Adrenal gland (tissue), 12 donors: Measurements from ENCODE around the gene PTGS1. TPM values are rescaled to one million over a fixed set of nuclear protein-coding genes. Genes with fewer than 3 reads are reported as not detected.

ENCODE experiments used
- DNase-seq, 7 donors: peaks; one replicate each; pipeline ENCODE4 v3.0.0-alpha.2; 2019 to 2020
- H3K27ac ChIP-seq, 5 donors: fragments of 200-600 bp; sonication (generic) in 4 of 5; 1 replicate in 3 of 5; 2 replicates in 2 of 5; pipeline versions ENCODE4 v1.5.1 to v1.8.0; 2016 to 2020; ENCODE audit warnings: mild to moderate bottlenecking in 1 of 5
- H3K27me3 ChIP-seq: fragments of 200-600 bp; 2 replicates; pipeline ENCODE4 v1.8.0; 2021
- H3K36me3 ChIP-seq, 2 donors: fragments of 200-600 bp; replicated peaks in 1 of 2; 1 replicate in 1 of 2; 2 replicates in 1 of 2; pipeline versions ENCODE4 v1.5.1 to v1.8.0; 2018 to 2022
- H3K4me1 ChIP-seq, 2 donors: fragments of 200-600 bp; replicated peaks in 1 of 2; 1 replicate in 1 of 2; 2 replicates in 1 of 2; pipeline versions ENCODE4 v1.5.1 to v1.8.0; 2018 to 2021
- H3K4me3 ChIP-seq, 4 donors: fragments of 200-600 bp; sonication (generic) in 3 of 4; one replicate each; pipeline ENCODE4 v1.5.1; 2016 to 2018
- H3K9me3 ChIP-seq, 3 donors: fragments of 200-600 bp; sonication (generic) in 1 of 3; replicated peaks in 1 of 3; 1 replicate in 2 of 3; 2 replicates in 1 of 3; pipeline versions ENCODE4 v1.5.1 to v1.8.0; 2016 to 2021
- CTCF ChIP-seq, 6 experiments: fragments of 450-650 bp in 4 of 6; fragments of 200-600 bp in 2 of 6; sonication (generic) in 1 of 6; IDR thresholded peaks; 1 replicate in 5 of 6; 2 replicates in 1 of 6; pipeline versions ENCODE4 v1.5.1 to v1.8.0; 2016 to 2021; ENCODE audit warnings: antibody characterized with exemption in 6 of 6, mild to moderate bottlenecking in 2 of 6, moderate library complexity in 1 of 6
- POLR2A ChIP-seq, 2 donors: fragments of 450-650 bp; IDR thresholded peaks; one replicate each; pipeline ENCODE4 v1.6.1; 2017; ENCODE audit warnings: antibody characterized with exemption in 2 of 2, mild to moderate bottlenecking in 2 of 2, moderate library complexity in 1 of 2
- WGBS, 4 donors: extraction: QIAGEN DNeasy Blood & Tissue Kit in 2 of 4; methylation state at CpG; one replicate each; pipeline versions ENCODE4 v1.1.5 to v1.1.7; 2013 to 2017; 5-methylcytosine and 5-hydroxymethylcytosine counted together
- intact Hi-C, 2 donors: fragments of 100-400 bp; cut with DNase I; formaldehyde crosslinking; loops; one replicate each; pipeline versions ENCODE4 v1.14.1 to v1.15.0; 2022 to 2023
- polyA plus RNA-seq, 3 donors: library from polyadenylated mRNA; stranded (reverse); fragments of 200-250 nt in 2 of 3; fragments of 350-450 nt in 1 of 3; fragmentation: Illumina TruSeq in 1 of 3; extraction: RNeasy Lipid Tissue Mini Kit (QIAGEN cat#74804) in 1 of 3; gene quantifications; one replicate each; pipeline ENCODE4 v1.2.3, GENCODE V29; 2013 to 2014
- total RNA-seq, 9 donors: library from RNA; depleted of rRNA in 4 of 9; stranded (reverse); fragments of >200 nt in 4 of 9; fragments of 120-200 nt in 1 of 9; fragmentation: NEBNext Ultra II Directional in 1 of 9; extraction: Animal tissue kit (Norgen Biotek cat#: 25700) in 1 of 9; gene quantifications; one replicate each; pipeline versions ENCODE4 v1.1.0 to v1.2.4, GENCODE V29; 2013 to 2023
- donor health status: healthy with polysubstance abuse.
- donor health status: Bipolar disorder and iron deficiency.
- donor health status: DM: yes; HTN: yes; CAD: no.
- donor health status: DM: no; HTN: no; CAD: no.
- donor health status: DM: no; HTN: no; CAD: no.
- donor health status: DM: yes; HTN: yes; CAD: no.

The PTGS1 gene
- total and polyA plus RNA-seq, 12 donors = 0.78 to 6.6 (median 5.1) TPM

- no peak for TF ChIP-seq CTCF (IDR thresholded peaks at IDR 0.05)
- no peak for TF ChIP-seq POLR2A (IDR thresholded peaks at IDR 0.05)
- Histone ChIP-seq H3K27ac (peak overlapping the region in 1 of 5 donors; percentile 36), H3K9me3 (no peaks in the 10 kb centered on the region), H3K4me1 (peaks cover 8 to 12% of the 10 kb centered on the region in 2 donors), H3K36me3 (no peaks in the 10 kb centered on the region), H3K4me3 (peak overlapping the region in 2 of 4 donors; percentile 42 to 70), H3K27me3 (no peaks in the 10 kb centered on the region)
- WGBS, 4 donors = 43 to 47% (median 46%) methylated on average over 15 to 16 of the region's 16 CpGs
- no peak for DNase-seq
- intact Hi-C loops = no loop called here
These were observed 23.2 kb upstream of the PTGS1 start for GRCh38 chr9:122347348-122348287.

GRCh38 chr9:122348288-122348777 is 22.5 kb upstream of the PTGS1 start:
- Histone ChIP-seq H3K4me1 (peaks cover 8 to 12% of the 10 kb centered on the region in 2 donors), H3K4me3 (no peak overlapping the region), H3K27me3 (no peaks in the 10 kb centered on the region), H3K36me3 (no peaks in the 10 kb centered on the region), H3K27ac (peak overlapping the region in 1 of 5 donors; percentile 8), H3K9me3 (no peaks in the 10 kb centered on the region)
- TF ChIP-seq POLR2A (IDR thresholded peaks at IDR 0.05) (no peak), CTCF (IDR thresholded peaks at IDR 0.05) (no peak)
- DNase-seq = peak in 1 of 7 donors; percentile 6
- WGBS, 4 donors = 50 to 67% (median 61%) methylated on average over 10 to 12 of the region's 12 CpGs
- intact Hi-C loops = no loop called here

- TF ChIP-seq CTCF (IDR thresholded peaks at IDR 0.05) (no peak), POLR2A (IDR thresholded peaks at IDR 0.05) (no peak)
- no peak overlapping the region for H3K27ac ChIP-seq
- H3K36me3 ChIP-seq = no peaks in the 10 kb centered on the region
- no peaks in the 10 kb centered on the region for H3K27me3 ChIP-seq
- DNase-seq = no peak
- WGBS, 4 donors = 64 to 73% (median 69%) methylated on average over 2 of the region's 2 CpGs
- intact Hi-C loops = no loop called here
- H3K4me3 ChIP-seq = no peak overlapping the region
- H3K9me3 ChIP-seq = no peaks in the 10 kb centered on the region
- peaks cover 8 to 12% of the 10 kb centered on the region in 2 donors for H3K4me1 ChIP-seq
These were observed 22.0 kb upstream of the PTGS1 start for GRCh38 chr9:122348791-122349190.

- H3K4me3 ChIP-seq = no peak overlapping the region
- no peaks in the 10 kb centered on the region for H3K27me3 ChIP-seq
- no peak overlapping the region for H3K27ac ChIP-seq
- peaks cover 8 to 12% of the 10 kb centered on the region in 2 donors for H3K4me1 ChIP-seq
- WGBS, 4 donors = 76 to 83% (median 78%) methylated on average over 4 of the region's 4 CpGs
- H3K9me3 ChIP-seq = no peaks in the 10 kb centered on the region
- no peak for DNase-seq
- intact Hi-C loops = no loop called here
- TF ChIP-seq POLR2A (IDR thresholded peaks at IDR 0.05) (no peak), CTCF (IDR thresholded peaks at IDR 0.05) (no peak)
- H3K36me3 ChIP-seq = no peaks in the 10 kb centered on the region
These were observed 21.6 kb upstream of the PTGS1 start for GRCh38 chr9:122349201-122349600.
